ENCODE results near the gene DTNBP1.

Gene DTNBP1

GRCh38 chr6:15691250-15691869 is 28.5 kb upstream of the DTNBP1 start:
- peak; percentile 99 for TF ChIP-seq CTCF (IDR thresholded peaks at IDR 0.05; ENCODE audit: borderline replicate concordance, control extremely low read depth, extremely low read depth, insufficient read depth, missing control alignments)
- in situ Hi-C loops (cut with MboI; ENCODE audit: low sequenced_read_pairs, unreplicated experiment) = loop anchor here (10.0 kb wide), 2 partner anchors 483 to 513 kb away; no protein-coding TSS in a partner anchor
- peak; percentile 89 for DNase-seq (ENCODE audit: low spot score)

GRCh38 chr6:15690510-15690909 is 27.7 kb upstream of the DTNBP1 start:
- no peak for TF ChIP-seq CTCF (IDR thresholded peaks at IDR 0.05; ENCODE audit: borderline replicate concordance, control extremely low read depth, extremely low read depth, insufficient read depth, missing control alignments)
- DNase-seq (ENCODE audit: low spot score) = no peak
- in situ Hi-C loops (cut with MboI; ENCODE audit: low sequenced_read_pairs, unreplicated experiment) = loop anchor here (10.0 kb wide), 2 partner anchors 484 to 514 kb away; no protein-coding TSS in a partner anchor

- no peak for DNase-seq (ENCODE audit: low spot score)
- no peak for TF ChIP-seq CTCF (IDR thresholded peaks at IDR 0.05; ENCODE audit: borderline replicate concordance, control extremely low read depth, extremely low read depth, insufficient read depth, missing control alignments)
- in situ Hi-C loops (cut with MboI; ENCODE audit: low sequenced_read_pairs, unreplicated experiment) = loop anchor here (10.0 kb wide), 2 partner anchors 485 to 515 kb away; no protein-coding TSS in a partner anchor
Observed at GRCh38 chr6:15689586-15690482, 27.0 kb upstream of the DTNBP1 start.

DNA sequence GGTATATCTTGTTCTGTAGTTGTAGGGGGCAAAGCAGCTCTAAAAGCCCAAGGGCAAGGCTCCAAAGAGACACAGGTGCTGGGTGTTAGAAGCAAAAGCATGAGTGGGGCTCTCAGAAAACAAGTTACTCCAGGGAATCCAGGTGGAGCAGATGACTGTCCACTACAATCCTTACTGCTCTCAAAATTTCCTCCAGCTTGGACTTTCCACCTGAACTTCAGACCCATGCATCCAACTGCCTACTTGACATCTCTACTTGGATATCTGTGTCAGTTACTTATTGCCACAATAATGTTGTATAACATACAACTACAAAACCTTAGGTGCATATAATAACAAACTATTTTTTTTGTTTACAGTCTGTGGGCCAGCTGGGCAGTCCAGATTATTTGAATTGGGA is 22.8 kb upstream of the DTNBP1 start:
- no peak for TF ChIP-seq CTCF (IDR thresholded peaks at IDR 0.05; ENCODE audit: borderline replicate concordance, control extremely low read depth, extremely low read depth, insufficient read depth, missing control alignments)
- in situ Hi-C loops (cut with MboI; ENCODE audit: low sequenced_read_pairs, unreplicated experiment) = no loop called here
- DNase-seq (ENCODE audit: low spot score) = no peak

DNA sequence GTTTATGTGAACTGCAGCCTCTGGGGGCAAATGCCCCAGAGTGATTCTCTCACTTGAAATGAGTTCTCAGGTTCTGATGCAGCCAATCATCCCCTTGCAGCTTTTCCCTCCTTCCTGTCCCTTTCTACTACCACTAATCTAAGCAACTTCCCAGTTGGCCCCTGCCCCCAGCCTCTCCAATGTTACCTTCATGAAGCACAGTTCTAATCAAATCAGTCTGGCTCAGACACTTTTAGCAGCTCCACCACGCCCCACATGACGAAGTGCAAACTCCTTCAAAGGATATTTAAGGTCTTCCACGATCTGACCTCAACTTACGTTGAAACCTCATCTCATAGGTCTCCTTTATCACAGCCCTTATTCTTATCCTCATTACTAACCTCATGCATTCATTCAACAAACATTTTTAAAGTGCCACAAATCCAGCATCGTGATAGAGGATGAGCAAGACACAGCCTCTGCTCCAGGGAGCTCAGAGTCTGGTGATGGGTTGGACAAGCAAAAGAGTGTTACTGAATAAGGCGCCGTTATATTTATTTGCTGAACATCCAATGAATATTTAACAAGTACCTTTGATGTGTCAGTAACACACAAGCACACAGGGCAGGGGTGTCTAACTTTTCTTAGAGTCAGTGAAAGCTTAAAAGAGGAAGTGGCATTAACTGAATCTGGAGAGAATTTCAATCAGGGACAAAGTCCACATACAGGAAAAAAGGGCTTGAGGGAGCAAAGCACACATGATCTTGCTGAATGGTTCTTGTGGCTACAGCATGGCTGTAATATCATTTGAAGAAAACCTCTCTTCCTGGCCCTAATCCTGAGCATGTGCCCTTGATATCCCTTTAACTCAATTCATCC is 20.4 kb upstream of the DTNBP1 start:
- TF ChIP-seq CTCF (IDR thresholded peaks at IDR 0.05; ENCODE audit: borderline replicate concordance, control extremely low read depth, extremely low read depth, insufficient read depth, missing control alignments) = no peak
- in situ Hi-C loops (cut with MboI; ENCODE audit: low sequenced_read_pairs, unreplicated experiment) = no loop called here
- no peak for DNase-seq (ENCODE audit: low spot score)

- DNase-seq (ENCODE audit: low spot score) = no peak
- no peak for TF ChIP-seq CTCF (IDR thresholded peaks at IDR 0.05; ENCODE audit: borderline replicate concordance, control extremely low read depth, extremely low read depth, insufficient read depth, missing control alignments)
- in situ Hi-C loops (cut with MboI; ENCODE audit: low sequenced_read_pairs, unreplicated experiment) = no loop called here
Observed at GRCh38 chr6:15681946-15682345, 19.1 kb upstream of the DTNBP1 start.

Data from GM13976 (cell line).